HG03095 (cell line): ENCODE results near the gene GPAT2.
A peak's percentile ranks its signal among the peaks of the same experiment; 100 is the strongest.
"Not testable (repeated sequence)": the region's sequence is repeated elsewhere in the genome, so short reads cannot be mapped to it uniquely, and the experiment has no call there.

Experiments used
- ATAC-seq: cut with Tn5 transposase; IDR thresholded peaks from one replicate; pipeline ENCODE4 v1.9.1; 2021; ENCODE audit warnings: moderate library complexity; ENCODE audit not compliant: unreplicated experiment

The GPAT2 gene

GRCh38 chr2:96024336-96025193, 10.2 kb downstream of the GPAT2 start:
- ATAC-seq: no peak

GRCh38 chr2:96023701-96024100, 11.0 kb downstream of the GPAT2 start:
- ATAC-seq: not testable (repeated sequence)

- ATAC-seq: peak; percentile 67
Measured at GRCh38 chr2:96022701-96023447, 11.8 kb downstream of the GPAT2 start.

- not testable (repeated sequence) for ATAC-seq
Measured at GRCh38 chr2:96022126-96022525, 12.6 kb downstream of the GPAT2 start.

GRCh38 chr2:96021142-96021541, 13.6 kb downstream of the GPAT2 start:
- ATAC-seq: not testable (repeated sequence)

- not testable (repeated sequence) for ATAC-seq
Measured at GRCh38 chr2:96019909-96020590, 14.7 kb downstream of the GPAT2 start.

GRCh38 chr2:96016321-96016720, 18.4 kb downstream of the GPAT2 start:
- not testable (repeated sequence) for ATAC-seq

GRCh38 chr2:96012792-96013264, 21.9 kb downstream of the GPAT2 start:
- not testable (repeated sequence) for ATAC-seq

- ATAC-seq: not testable (repeated sequence)
Measured at GRCh38 chr2:96012086-96012791, 22.5 kb downstream of the GPAT2 start.

- ATAC-seq: peak; percentile 4
Measured at GRCh38 chr2:96011129-96011455, 23.6 kb downstream of the GPAT2 start.

GRCh38 chr2:96010320-96011128, 24.2 kb downstream of the GPAT2 start:
- ATAC-seq: peak; percentile 95

- peak; percentile 3 for ATAC-seq
Measured at GRCh38 chr2:96009833-96010232, 24.9 kb downstream of the GPAT2 start.

- ATAC-seq: not testable (repeated sequence)
Measured at GRCh38 chr2:96008051-96008450, 26.7 kb downstream of the GPAT2 start.

- ATAC-seq: not testable (repeated sequence)
Measured at GRCh38 chr2:96006248-96006647, 28.5 kb downstream of the GPAT2 start.

- peak; percentile 43 for ATAC-seq
Measured at GRCh38 chr2:95992520-95993272, 42.0 kb downstream of the GPAT2 start.

- ATAC-seq: peak; percentile 32
Measured at GRCh38 chr2:95992102-95992501, 42.6 kb downstream of the GPAT2 start.

GRCh38 chr2:95991351-95992094, 43.2 kb downstream of the GPAT2 start, which contains the start of gene ANKRD36C:
TSS of gene ANKRD36C (minus strand) at chr2:95991824. CDS start at chr2:95991708, 116 bp downstream.
- ATAC-seq: peak; percentile 91

- ATAC-seq: not testable (repeated sequence)
Measured at GRCh38 chr2:95990884-95991283, 43.8 kb downstream of the GPAT2 start.
